Large intestine (tissue), 3 donors: Measurements from ENCODE around the gene HNF4A. TPM values are rescaled to one million over a fixed set of nuclear protein-coding genes. Genes with fewer than 3 reads are reported as not detected.

Experiments used
- DNase-seq, 2 donors: peaks; one replicate each; pipeline versions ENCODE4 v3.0.0 to v3.0.0-alpha.2; 2013
- H3K27ac ChIP-seq: one replicate; pipeline ENCODE4 v1.5.1; 2013; ENCODE audit warnings: low read length
- H3K27me3 ChIP-seq: 2 replicates; pipeline ENCODE4 v1.6.1; 2013; ENCODE audit warnings: low read length; ENCODE audit not compliant: control insufficient read depth, insufficient read depth
- H3K36me3 ChIP-seq: 2 replicates; pipeline ENCODE4 v1.6.1; 2013; ENCODE audit warnings: low read length; ENCODE audit not compliant: control insufficient read depth, insufficient read depth
- H3K4me1 ChIP-seq: one replicate; pipeline ENCODE4 v1.6.1; 2013; ENCODE audit warnings: low read length; ENCODE audit not compliant: control insufficient read depth, insufficient read depth
- H3K4me3 ChIP-seq: one replicate; pipeline ENCODE4 v1.5.1; 2013; ENCODE audit warnings: low read length
- H3K9me3 ChIP-seq: one replicate; pipeline ENCODE4 v1.6.1; 2013; ENCODE audit warnings: mild to moderate bottlenecking, low read depth, low read length, moderate library complexity; ENCODE audit not compliant: control insufficient read depth
- WGBS: methylation state at CpG from one replicate; pipeline ENCODE4 v1.1.5; 2013; ENCODE audit warnings: low lambda C conversion rate; ENCODE audit not compliant: insufficient coverage; 5-methylcytosine and 5-hydroxymethylcytosine counted together
- polyA plus RNA-seq: library from polyadenylated mRNA; unstranded; fragments of 120-200 nt; gene quantifications from one replicate; pipeline ENCODE4 v1.2.1, GENCODE V29; 2013

Gene HNF4A
- polyA plus RNA-seq, 1 donor = 259 TPM

DNA sequence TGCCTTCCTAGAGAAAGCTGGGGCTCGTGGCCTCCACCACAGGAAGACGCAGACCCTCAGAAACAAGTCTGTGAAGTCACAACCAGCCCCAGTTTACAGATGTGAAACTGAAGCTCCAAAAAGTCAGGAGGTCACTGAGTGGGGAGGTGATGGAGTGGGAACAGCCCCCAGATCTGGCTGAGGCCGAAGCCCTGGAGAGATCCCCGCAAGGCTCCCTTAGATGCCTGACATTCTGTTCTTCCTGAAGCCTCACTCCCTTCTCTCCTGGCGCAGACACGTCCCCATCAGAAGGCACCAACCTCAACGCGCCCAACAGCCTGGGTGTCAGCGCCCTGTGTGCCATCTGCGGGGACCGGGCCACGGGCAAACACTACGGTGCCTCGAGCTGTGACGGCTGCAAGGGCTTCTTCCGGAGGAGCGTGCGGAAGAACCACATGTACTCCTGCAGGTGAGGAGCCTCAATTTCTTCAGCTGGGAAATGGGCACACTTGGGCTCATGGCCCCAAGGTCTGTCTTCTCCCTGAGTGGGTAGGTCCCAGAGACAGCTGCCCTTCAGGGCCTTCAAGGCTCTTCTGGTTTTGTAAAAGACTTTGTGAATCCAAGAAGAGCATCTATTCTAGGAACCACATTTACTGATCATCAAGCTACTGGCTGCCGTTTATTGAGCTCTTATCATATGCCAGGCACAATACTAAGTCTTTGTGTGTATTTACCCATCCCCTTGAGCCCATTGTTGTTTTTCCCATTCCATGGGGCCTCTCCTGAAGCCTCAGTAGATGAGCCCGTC lies 50.5 kb downstream of the HNF4A start:
- Histone ChIP-seq H3K27me3 (no peaks in the 10 kb centered on the region), H3K36me3 (peaks cover 67% of the 10 kb centered on the region), H3K4me1 (peaks cover 60% of the 10 kb centered on the region), H3K4me3 (no peak overlapping the region), H3K27ac (peak overlapping the region; percentile 90), H3K9me3 (no peaks in the 10 kb centered on the region)
- no CpG with 5 or more reads among the region's 20 CpGs for WGBS
- DNase-seq = no peak

DNA sequence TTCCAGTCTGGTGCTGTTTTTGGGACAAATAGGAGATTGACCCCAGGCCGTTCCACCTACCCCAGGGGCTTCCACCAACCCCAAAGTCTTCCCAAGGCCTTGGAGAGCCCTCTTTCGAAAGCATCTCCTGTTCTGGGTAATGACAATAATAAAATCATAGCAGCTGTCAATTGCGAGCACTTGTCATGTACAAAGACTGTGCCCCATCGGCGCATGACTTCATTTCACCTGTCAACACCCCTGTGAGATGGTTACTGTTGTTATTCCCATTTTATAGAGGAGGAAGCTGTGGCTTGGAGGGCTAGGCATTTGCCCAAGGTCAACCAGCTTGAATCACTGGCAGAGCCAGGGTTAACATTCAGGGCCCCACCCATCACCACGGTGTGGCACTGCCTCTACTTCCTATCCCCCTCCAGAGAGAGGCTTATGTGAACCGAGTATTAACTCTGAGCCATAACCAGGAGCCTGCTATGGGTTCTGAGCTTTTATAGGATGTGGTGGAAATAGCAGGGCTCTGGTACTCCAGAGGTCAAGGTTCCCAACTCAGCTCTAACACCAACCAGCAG lies 51.2 kb downstream of the HNF4A start:
- peak overlapping the region; percentile 90 for H3K27ac ChIP-seq
- H3K27me3 ChIP-seq = no peaks in the 10 kb centered on the region
- peaks cover 65% of the 10 kb centered on the region for H3K4me1 ChIP-seq
- WGBS = 63% methylated on average over 3 of the region's 7 CpGs
- peak in 1 of 2 donors; percentile 71 for DNase-seq
- H3K36me3 ChIP-seq = peaks cover 67% of the 10 kb centered on the region
- H3K4me3 ChIP-seq = no peak overlapping the region
- H3K9me3 ChIP-seq = no peaks in the 10 kb centered on the region

DNA sequence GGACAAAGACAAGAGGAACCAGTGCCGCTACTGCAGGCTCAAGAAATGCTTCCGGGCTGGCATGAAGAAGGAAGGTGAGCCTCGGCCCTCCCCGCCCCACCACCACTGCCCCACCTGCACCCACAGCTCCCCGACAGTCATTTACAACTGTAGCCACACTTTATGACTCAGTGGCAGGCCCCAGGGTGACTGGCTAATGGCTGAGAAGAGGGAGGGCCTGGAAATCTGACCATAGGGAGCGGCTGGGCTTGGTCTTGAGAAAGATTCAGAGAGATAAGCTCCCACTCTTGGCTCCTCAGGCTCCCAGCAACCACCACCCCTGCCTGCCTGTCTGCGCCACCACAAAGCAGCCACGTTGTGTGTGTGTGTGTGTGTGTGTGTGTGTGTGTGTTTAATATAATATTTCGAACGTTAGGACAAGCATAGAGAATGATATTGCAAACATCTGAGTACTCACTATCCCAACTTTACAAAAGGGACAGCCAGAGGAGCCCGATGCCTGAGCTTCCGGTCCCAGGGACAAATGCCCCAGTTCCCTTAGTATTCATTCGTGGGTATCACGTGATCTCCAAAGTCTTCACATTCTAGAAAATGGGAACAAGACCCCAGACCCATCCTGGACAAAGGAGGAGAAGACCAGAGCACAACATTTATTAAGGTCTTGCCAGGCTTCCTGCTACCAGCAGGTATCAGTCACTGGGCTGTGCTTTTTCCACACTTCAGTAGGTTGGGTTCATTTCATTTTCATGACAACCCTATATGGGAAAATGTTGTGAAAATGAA lies 52.1 kb downstream of the HNF4A start:
- H3K36me3 ChIP-seq = peaks cover 71% of the 10 kb centered on the region
- H3K27ac ChIP-seq = peak overlapping the region; percentile 90
- DNase-seq = peak; percentile 97 to 98
- no peaks in the 10 kb centered on the region for H3K27me3 ChIP-seq
- H3K4me1 ChIP-seq = peaks cover 74% of the 10 kb centered on the region
- no peaks in the 10 kb centered on the region for H3K9me3 ChIP-seq
- H3K4me3 ChIP-seq = no peak overlapping the region
- WGBS = no CpG with 5 or more reads among the region's 14 CpGs

DNA sequence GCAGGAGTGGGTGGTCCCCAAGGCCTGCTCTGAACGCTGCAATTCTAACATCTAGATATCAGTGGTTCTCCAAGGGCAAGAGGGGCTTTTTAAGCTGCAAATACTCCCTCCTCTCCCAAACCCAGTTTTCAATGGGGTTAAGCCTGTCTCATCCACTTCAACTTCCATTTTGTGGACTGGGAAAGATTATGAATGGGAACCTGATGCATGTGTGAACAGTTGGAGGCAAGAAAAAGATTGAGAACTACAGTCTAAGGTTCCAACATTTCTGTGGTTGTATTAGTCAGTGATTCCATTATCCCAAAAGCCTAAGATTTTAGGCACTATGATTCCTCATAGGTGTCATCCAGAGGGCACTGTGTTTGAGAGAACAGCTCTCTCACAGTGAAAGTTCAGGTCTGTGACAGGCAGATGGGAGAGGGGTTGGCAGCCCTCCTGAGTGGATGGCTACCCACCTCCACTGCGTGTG lies 53.7 kb downstream of the HNF4A start:
- peak overlapping the region; percentile 90 for H3K27ac ChIP-seq
- no peaks in the 10 kb centered on the region for H3K9me3 ChIP-seq
- peaks cover 72% of the 10 kb centered on the region for H3K36me3 ChIP-seq
- peaks cover 90% of the 10 kb centered on the region for H3K4me1 ChIP-seq
- DNase-seq = no peak
- H3K27me3 ChIP-seq = no peaks in the 10 kb centered on the region
- no CpG with 5 or more reads among the region's 2 CpGs for WGBS
- no peak overlapping the region for H3K4me3 ChIP-seq

DNA sequence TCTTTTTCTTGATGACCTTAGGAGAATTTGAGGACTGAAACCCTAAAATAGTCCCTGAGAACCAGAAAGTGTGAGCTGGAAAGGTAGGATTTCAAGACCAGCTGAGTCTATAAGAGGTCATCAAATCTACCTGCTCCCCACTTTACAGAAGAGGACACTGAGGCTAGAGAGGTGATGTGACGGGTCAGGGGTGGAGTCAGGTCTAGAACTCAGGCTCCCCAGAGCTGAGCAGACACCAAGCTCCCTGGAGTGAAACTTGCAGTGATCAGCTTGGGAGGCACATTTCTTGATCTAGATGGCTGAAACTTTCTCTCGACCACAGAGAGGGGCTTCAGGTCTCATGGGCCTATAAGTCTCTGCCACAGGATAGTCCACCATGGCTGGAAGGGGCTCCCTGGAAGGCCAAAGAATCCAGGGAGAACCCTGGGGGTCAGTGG lies 55.1 kb downstream of the HNF4A start:
- no CpG with 5 or more reads among the region's 2 CpGs for WGBS
- DNase-seq = no peak
- no peaks in the 10 kb centered on the region for H3K9me3 ChIP-seq
- H3K27me3 ChIP-seq = no peaks in the 10 kb centered on the region
- H3K4me3 ChIP-seq = no peak overlapping the region
- peak overlapping the region; percentile 90 for H3K27ac ChIP-seq
- peaks cover 80% of the 10 kb centered on the region for H3K36me3 ChIP-seq
- H3K4me1 ChIP-seq = peaks cover 94% of the 10 kb centered on the region

DNA sequence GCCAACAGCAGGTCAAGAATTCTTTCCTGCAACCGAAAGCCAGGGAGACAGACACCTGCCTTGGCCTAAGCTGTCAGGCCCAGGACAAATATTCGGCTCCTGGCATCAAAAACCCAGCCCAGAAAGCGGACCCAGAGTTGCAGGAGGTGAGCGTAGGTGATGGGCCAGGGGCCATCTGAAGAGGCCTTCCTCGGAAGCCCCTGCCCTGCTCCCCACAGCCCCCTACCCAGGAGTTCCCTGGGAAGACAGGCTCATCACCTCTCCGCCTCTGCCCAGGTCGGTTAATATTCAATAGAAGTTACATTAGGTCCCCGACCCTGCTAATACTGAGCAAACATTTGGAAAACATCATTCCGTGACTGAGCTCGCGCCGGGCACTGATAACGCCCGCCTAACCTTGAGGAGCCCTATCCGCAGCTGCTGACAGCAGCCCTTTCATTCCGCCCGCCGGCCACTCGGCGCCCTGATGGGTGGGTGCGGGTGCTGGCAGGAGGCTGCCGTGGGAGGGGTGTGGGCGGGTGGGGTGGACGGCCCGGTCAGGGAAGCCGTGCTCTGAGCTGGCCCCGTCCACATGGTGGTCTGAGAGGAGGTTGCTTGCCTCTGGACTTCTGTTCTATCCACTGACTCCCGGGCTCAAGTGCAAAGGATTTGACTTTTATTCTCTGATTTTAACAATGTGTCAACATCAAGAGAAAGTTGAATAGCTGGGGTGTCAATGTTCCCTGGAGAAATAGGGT lies 55.7 kb downstream of the HNF4A start:
- Histone ChIP-seq H3K4me1 (peaks cover 88% of the 10 kb centered on the region), H3K27ac (peak overlapping the region; percentile 90), H3K9me3 (no peaks in the 10 kb centered on the region), H3K27me3 (no peaks in the 10 kb centered on the region), H3K36me3 (peaks cover 80% of the 10 kb centered on the region), H3K4me3 (no peak overlapping the region)
- DNase-seq = peak; percentile 81 to 92
- no CpG with 5 or more reads among the region's 28 CpGs for WGBS

DNA sequence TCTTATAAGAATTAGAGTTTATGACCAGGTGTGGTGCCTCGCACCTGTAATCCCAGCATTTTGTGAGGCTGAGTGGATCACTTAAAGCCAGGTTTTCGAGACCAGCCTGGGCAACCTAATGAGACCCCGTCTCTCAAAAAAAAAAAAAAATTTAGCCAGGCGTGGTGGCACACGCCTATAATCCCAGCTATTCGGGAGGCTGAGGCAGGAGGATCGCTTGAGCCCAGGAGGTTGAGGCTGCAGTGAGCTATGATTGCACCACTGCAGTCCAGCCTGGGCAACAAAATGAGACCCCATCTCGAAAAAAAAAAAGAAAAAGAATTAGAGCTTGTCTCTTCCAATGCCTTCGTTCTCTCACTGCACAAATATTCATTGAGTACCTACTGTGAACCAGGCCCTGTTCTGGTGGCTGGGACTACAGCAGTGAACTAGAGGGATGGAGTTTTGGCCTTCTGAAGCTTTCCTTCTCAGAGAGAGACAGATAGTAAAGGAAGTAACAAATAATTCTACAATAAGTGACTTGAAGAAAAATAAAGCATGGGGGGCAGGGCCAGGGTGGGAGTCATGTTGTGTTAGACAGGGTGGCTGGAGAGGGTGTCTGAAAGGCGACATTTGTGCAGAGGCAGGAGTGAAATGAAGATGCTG lies 56.4 kb downstream of the HNF4A start:
- Histone ChIP-seq H3K27ac (peak overlapping the region; percentile 90), H3K4me1 (peaks cover 84% of the 10 kb centered on the region)
- WGBS = 38% methylated on average over 3 of the region's 10 CpGs

DNA sequence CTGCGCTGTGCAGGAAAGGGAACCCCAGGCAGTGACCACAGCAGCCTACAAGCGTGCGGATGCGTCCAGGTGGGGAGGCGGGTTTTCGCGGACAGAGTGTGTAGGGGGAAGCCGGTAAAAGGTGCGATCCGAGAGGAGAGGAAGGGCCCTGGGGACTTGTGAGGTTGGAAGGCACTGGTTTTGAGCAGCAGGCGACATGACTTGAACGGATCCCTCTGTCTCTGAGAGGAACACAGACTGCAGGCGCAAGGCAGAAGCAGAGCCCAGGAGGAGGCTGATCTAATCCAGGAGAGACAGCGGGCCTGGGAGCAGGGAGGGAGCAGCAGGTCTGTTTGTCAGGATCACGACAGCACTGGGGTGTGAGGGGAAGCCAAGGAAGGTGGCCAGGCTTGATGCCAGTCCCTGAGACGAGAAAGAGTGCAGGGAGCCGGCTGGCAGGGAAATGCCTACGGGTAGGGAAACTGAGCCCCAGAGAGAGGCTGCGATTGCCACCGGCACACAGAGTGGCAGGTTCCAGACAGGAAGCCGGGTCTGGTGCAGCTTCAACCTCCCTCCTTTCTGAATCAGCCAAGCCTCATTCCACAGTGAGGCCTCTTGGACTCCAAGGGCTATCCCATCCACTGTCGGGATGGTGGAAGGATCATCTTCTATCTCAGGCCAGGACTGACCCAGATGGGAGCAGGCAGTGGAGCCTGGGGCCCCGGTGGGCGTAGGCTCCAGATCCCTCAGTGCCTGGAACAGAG lies 57.1 kb downstream of the HNF4A start:
- Histone ChIP-seq H3K27me3 (no peaks in the 10 kb centered on the region), H3K36me3 (peaks cover 88% of the 10 kb centered on the region), H3K9me3 (no peaks in the 10 kb centered on the region), H3K27ac (peak overlapping the region; percentile 90), H3K4me1 (peaks cover 80% of the 10 kb centered on the region), H3K4me3 (no peak overlapping the region)
- no peak for DNase-seq
- no CpG with 5 or more reads among the region's 24 CpGs for WGBS

More for the DNA sequence above, 56.4 kb downstream of the HNF4A start:
- DNase-seq = no peak
- Histone ChIP-seq H3K4me3 (no peak overlapping the region), H3K36me3 (peaks cover 81% of the 10 kb centered on the region), H3K9me3 (no peaks in the 10 kb centered on the region), H3K27me3 (no peaks in the 10 kb centered on the region)

DNA sequence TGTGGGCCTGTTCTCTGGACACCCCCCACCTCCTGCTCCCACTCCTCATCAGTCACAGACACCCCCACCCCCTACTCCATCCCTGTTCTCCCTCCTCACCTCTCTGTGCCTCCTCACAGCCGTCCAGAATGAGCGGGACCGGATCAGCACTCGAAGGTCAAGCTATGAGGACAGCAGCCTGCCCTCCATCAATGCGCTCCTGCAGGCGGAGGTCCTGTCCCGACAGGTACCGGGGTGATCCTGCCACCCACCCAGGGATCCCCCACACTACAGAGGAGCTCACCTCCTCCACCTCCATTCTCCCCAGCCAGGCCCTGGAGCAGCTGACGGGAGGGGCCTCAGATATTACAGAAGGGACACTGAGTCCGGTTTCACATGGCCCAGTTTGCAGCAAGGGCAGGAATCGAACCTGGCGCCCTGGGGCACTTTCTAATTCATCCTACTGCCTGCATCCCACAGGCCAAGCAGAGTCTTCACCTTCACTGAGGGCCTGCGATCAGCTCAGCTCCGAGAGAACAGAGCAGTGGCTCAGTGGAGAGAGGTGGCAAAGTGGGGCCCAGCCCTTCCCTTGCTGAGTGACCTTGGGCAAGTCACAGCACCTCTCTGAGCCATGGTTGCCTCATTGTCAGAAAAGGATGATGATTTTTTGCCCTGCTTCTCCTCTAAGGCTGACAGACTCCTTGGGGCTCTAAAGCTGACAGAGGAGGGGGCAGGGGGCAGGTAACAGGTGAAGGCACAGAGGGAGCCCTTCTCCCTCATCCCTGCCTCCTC lies 58.3 kb downstream of the HNF4A start:
- Histone ChIP-seq H3K4me1 (peaks cover 68% of the 10 kb centered on the region), H3K4me3 (no peak overlapping the region), H3K27ac (peak overlapping the region; percentile 90), H3K27me3 (no peaks in the 10 kb centered on the region), H3K9me3 (no peaks in the 10 kb centered on the region), H3K36me3 (peaks cover 87% of the 10 kb centered on the region)
- WGBS = no CpG with 5 or more reads among the region's 14 CpGs
- no peak for DNase-seq
